Heart left ventricle (tissue), 11 donors: ENCODE data around the gene SELENON. TPM values are rescaled to one million over a fixed set of nuclear protein-coding genes. Genes with fewer than 3 reads are reported as not detected.

Experiments
- polyA plus RNA-seq, 2 donors: library from polyadenylated mRNA; stranded (reverse); fragments of 200-250 nt; gene quantifications; one replicate each; pipeline ENCODE4 v1.2.3, GENCODE V29; 2013
- total RNA-seq, 9 donors: library from RNA; depleted of rRNA in 2 of 9; stranded (reverse); fragments of >200 nt in 2 of 9; fragmentation: NEBNext Ultra II Directional in 3 of 9; extraction: Animal tissue kit (Norgen Biotek cat#: 25700) in 3 of 9; gene quantifications; one replicate each; pipeline versions ENCODE4 v1.1.0 to v1.2.4, GENCODE V29; 2016 to 2023
- donor health status: ischemic (EF 13 %, LVEDD 7.1; RV severe dilation, severe dysfunction).
- donor health status: healthy with polysubstance abuse.
- donor health status: DM: no; HTN: yes; CAD: no.
- donor health status: DM: no; HTN: no; CAD: no.
- donor health status: ischemic (EF 25% LVEDD 5.7; RV mildly dilated, moderate dysfunction).
- donor health status: healthy.
- donor health status: DM: yes; HTN: yes; CAD: no.
- donor health status: PGD.
- donor health status: nonischemic (EF 23%, LVEDD 6.1; RV moderate dilation, normal function).

The SELENON gene
- total and polyA plus RNA-seq, 11 donors = 28.9 to 92.3 (median 48.5) TPM

Other genes with a start within 250 kb of the SELENON start
- gene MAN1C1, start 183.4 kb upstream of the SELENON start, total RNA-seq = 10 to 100 TPM; 10.5 to 25.7 (median 14.8) TPM
- gene MAN1C1, start 183.4 kb upstream of the SELENON start, polyA plus RNA-seq = 10 to 100 TPM in 1 of 2 donors, 1 to 10 TPM in 1; 7.7 to 10.9 TPM
- 100 to 1,000 TPM; 123 to 319 (median 214) TPM for gene MTFR1L, start 19.8 kb downstream of the SELENON start, total RNA-seq
- 100 to 1,000 TPM; 135 to 146 TPM for gene MTFR1L, start 19.8 kb downstream of the SELENON start, polyA plus RNA-seq
- gene AUNIP, start 59.3 kb downstream of the SELENON start, total RNA-seq = 1 to 10 TPM in 1 of 9 donors, under 1 TPM in 2, not detected in 6; 0.25 to 1.5 (median 0.27) TPM
- gene AUNIP, start 59.3 kb downstream of the SELENON start, polyA plus RNA-seq = under 1 TPM in 1 of 2 donors, not detected in 1; 0.19 TPM
- 1 to 10 TPM; 1.1 to 5.7 (median 2.1) TPM for gene PAQR7, start 75.5 kb downstream of the SELENON start, total RNA-seq
- 1 to 10 TPM; 1.3 to 1.7 TPM for gene PAQR7, start 75.5 kb downstream of the SELENON start, polyA plus RNA-seq
- 10 to 100 TPM; 21.1 to 95.2 (median 46.4) TPM for gene STMN1, start 106.2 kb downstream of the SELENON start, total RNA-seq
- gene STMN1, start 106.2 kb downstream of the SELENON start, polyA plus RNA-seq = 10 to 100 TPM; 38.3 to 63.2 TPM
- gene PAFAH2, start 197.9 kb downstream of the SELENON start, total RNA-seq = 10 to 100 TPM in 4 of 9 donors, 1 to 10 TPM in 5; 5.8 to 18.6 (median 9.7) TPM
- 1 to 10 TPM; 5.9 to 7.6 TPM for gene PAFAH2, start 197.9 kb downstream of the SELENON start, polyA plus RNA-seq
- gene EXTL1, start 221.6 kb downstream of the SELENON start, total RNA-seq = 10 to 100 TPM in 2 of 9 donors, 1 to 10 TPM in 7; 1.8 to 17.5 (median 4.1) TPM
- 1 to 10 TPM; 1.2 to 5.7 TPM for gene EXTL1, start 221.6 kb downstream of the SELENON start, polyA plus RNA-seq
- 10 to 100 TPM in 4 of 9 donors, 1 to 10 TPM in 5; 2.9 to 18.0 (median 6.5) TPM for gene SLC30A2, start 245.9 kb downstream of the SELENON start, total RNA-seq
- 1 to 10 TPM; 3.4 to 3.7 TPM for gene SLC30A2, start 245.9 kb downstream of the SELENON start, polyA plus RNA-seq